Adipocyte (in vitro differentiated cells): ENCODE results near the gene GAB2.

Source experiments
- DNase-seq: peaks from one replicate; pipeline ENCODE4 v3.0.0-alpha.2; 2015; ENCODE audit warnings: low read depth
- H3K27me3 ChIP-seq: replicated peaks from 2 replicates; pipeline ENCODE4 v1.7.0; 2013; ENCODE audit warnings: mild to moderate bottlenecking, low read length, moderate library complexity; ENCODE audit not compliant: control insufficient read depth, insufficient read depth
- H3K36me3 ChIP-seq: 2 replicates; pipeline ENCODE4 v1.7.0; 2013; ENCODE audit warnings: low read length, mild to moderate bottlenecking, moderate library complexity; ENCODE audit not compliant: control insufficient read depth, insufficient read depth, severe bottlenecking
- H3K4me1 ChIP-seq: 2 replicates; pipeline ENCODE4 v1.7.0; 2013; ENCODE audit warnings: mild to moderate bottlenecking, low read length, moderate library complexity; ENCODE audit not compliant: control insufficient read depth, insufficient read depth
- H3K4me3 ChIP-seq: 2 replicates; pipeline ENCODE4 v1.7.0; 2013; ENCODE audit warnings: mild to moderate bottlenecking, low read length, moderate library complexity
- H3K9ac ChIP-seq: 2 replicates; pipeline ENCODE4 v1.7.0; 2013; ENCODE audit warnings: mild to moderate bottlenecking, low read length, moderate library complexity
- H3K9me3 ChIP-seq: 2 replicates; pipeline ENCODE4 v1.7.0; 2013; ENCODE audit warnings: mild to moderate bottlenecking, low read length, moderate library complexity; ENCODE audit not compliant: control insufficient read depth

The GAB2 gene

DNA sequence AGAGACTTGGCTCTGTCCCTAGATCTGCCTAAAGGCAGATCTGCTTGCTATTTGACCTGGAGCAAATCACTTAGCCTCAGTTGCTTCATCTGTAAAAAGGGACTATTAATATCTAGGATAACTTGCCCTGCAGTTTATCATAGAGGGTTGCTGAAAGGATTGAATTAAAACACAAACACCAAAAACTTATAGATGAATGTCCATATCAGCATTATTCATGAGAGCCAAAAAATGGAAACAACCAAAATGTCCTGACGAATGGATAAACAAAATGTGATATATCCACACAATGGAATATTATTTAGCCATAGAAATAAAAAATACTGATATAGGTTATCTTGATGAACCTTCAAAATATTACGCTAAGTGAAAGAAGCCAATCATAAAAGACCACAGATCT, 161.7 kb downstream of the GAB2 start:
- Histone ChIP-seq H3K4me1 (peaks cover 34% of the 10 kb centered on the region), H3K9me3 (no peaks in the 10 kb centered on the region), H3K27me3 (no peaks in the 10 kb centered on the region), H3K36me3 (no peaks in the 10 kb centered on the region), H3K4me3 (no peak overlapping the region), H3K9ac (no peak overlapping the region)
- no peak for DNase-seq

DNA sequence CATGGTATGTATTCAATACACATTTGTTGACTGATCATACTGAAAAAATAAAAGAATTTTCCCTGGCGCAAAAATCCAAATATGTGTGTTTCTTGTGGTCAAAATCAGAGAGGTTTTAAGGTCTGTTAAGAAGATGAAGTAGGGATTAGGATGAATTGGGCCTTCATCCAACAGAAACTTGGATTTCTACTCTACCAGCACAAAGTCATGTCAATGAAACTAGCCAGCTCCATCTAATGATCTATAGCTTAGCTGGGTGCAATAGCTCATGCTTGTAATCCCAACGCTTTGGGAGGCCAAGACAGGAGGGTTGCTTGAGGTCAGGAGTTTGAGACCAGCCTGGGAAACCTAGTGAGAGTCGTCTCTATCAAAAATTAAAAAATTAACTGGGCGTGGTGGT, 163.4 kb downstream of the GAB2 start:
- H3K36me3 ChIP-seq: peaks cover 10% of the 10 kb centered on the region
- no peak overlapping the region for H3K9ac ChIP-seq
- H3K4me3 ChIP-seq: no peak overlapping the region
- no peaks in the 10 kb centered on the region for H3K27me3 ChIP-seq
- H3K9me3 ChIP-seq: no peaks in the 10 kb centered on the region
- DNase-seq: no peak
- H3K4me1 ChIP-seq: peaks cover 29% of the 10 kb centered on the region

DNA sequence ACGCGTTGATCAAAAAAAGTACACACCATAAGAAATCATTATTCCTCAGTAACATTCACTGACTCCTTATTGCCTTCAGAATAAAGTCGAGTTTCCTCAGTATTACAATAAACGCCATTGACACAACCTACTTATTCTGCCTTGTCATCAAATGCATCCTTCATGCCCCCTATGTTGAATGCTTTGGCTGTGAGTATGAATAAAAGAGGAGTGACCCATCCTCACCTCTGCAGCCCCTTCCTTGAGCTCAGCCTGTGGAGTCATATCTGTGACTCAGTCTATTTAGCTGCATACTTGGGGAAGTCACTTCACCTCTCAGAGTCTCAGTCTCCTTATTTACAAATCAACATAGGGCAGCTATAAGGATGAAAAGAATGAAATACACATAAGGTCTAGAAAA, 163.8 kb downstream of the GAB2 start:
- Histone ChIP-seq H3K9me3 (no peaks in the 10 kb centered on the region), H3K36me3 (peaks cover 12% of the 10 kb centered on the region), H3K4me3 (no peak overlapping the region), H3K27me3 (no peaks in the 10 kb centered on the region), H3K4me1 (peaks cover 28% of the 10 kb centered on the region), H3K9ac (no peak overlapping the region)
- DNase-seq: no peak

- peaks cover 25% of the 10 kb centered on the region for H3K36me3 ChIP-seq
- peaks cover 16% of the 10 kb centered on the region for H3K4me1 ChIP-seq
- H3K9me3 ChIP-seq: no peaks in the 10 kb centered on the region
- no peak overlapping the region for H3K9ac ChIP-seq
- DNase-seq: peak; percentile 39
- no peak overlapping the region for H3K4me3 ChIP-seq
- no peaks in the 10 kb centered on the region for H3K27me3 ChIP-seq
Observed at GRCh38 chr11:78251083-78251775, 166.4 kb downstream of the GAB2 start.

- Histone ChIP-seq H3K27me3 (no peaks in the 10 kb centered on the region), H3K9me3 (no peaks in the 10 kb centered on the region), H3K9ac (no peak overlapping the region), H3K4me3 (no peak overlapping the region), H3K36me3 (peaks cover 27% of the 10 kb centered on the region), H3K4me1 (peaks cover 8% of the 10 kb centered on the region)
- DNase-seq: no peak
Observed at GRCh38 chr11:78250099-78250498, 167.5 kb downstream of the GAB2 start.

- Histone ChIP-seq H3K4me3 (no peak overlapping the region), H3K9me3 (no peaks in the 10 kb centered on the region), H3K36me3 (peaks cover 27% of the 10 kb centered on the region), H3K9ac (no peak overlapping the region), H3K4me1 (peaks cover 19% of the 10 kb centered on the region), H3K27me3 (no peaks in the 10 kb centered on the region)
- no peak for DNase-seq
Observed at GRCh38 chr11:78248903-78249302, 168.7 kb downstream of the GAB2 start.

DNA sequence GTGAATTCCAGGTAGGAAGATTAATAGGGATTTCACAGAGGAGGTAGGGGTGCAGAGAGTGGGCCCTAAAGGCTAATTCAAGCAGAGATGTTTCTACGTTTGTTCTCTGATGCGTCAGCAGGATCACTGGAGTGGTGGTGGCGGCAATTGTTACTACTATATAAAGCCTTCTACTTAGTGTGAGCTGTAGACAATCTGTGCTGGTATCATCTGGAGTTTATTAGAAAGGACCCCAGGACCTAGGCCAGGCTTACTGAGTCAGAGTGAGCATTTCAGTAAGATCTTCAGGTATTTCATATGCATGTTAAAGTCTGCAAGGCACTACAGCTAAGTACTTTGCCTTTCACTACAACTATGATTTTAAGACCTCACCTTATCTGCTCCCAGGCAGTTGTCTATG, 169.4 kb downstream of the GAB2 start:
- Histone ChIP-seq H3K4me3 (no peak overlapping the region), H3K9me3 (no peaks in the 10 kb centered on the region), H3K27me3 (no peaks in the 10 kb centered on the region), H3K9ac (no peak overlapping the region), H3K36me3 (peaks cover 27% of the 10 kb centered on the region), H3K4me1 (peaks cover 22% of the 10 kb centered on the region)
- no peak for DNase-seq

DNA sequence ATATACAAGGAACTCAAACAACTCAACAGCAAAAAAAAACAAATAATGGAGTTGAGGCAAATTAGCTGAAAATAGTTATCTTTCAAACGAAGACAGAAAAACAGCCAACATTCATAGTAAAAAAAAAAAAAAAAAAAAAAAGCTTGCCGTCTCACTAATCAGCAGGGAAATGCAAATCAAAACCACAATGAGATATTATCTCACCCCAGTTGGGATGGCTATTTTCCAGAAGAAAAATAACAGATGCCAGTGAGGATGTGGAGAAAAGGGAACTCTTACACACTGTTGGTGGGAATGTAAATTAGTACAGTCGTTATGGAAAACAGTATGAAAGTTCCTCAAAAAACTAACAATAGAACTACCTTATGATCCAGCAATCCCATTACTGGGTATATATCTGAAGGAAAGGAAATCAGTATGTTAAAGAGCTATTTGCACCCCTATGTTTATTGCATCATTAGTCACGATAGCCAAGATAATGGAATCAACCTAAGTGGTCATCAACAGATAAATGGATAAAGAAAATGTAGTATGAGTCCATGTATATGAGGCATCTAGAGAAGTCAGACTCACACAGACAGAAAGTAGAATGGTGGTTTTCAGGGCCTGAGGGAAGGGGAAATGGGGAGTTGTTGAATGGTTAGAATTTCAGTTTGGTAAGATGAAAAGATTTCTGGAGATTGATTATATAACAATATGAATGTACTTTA, 172.9 kb downstream of the GAB2 start:
- peaks cover 14% of the 10 kb centered on the region for H3K4me1 ChIP-seq
- no peak for DNase-seq
- H3K4me3 ChIP-seq: peak overlapping the region; percentile 31
- peaks cover 22% of the 10 kb centered on the region for H3K36me3 ChIP-seq
- no peak overlapping the region for H3K9ac ChIP-seq
- no peaks in the 10 kb centered on the region for H3K27me3 ChIP-seq
- H3K9me3 ChIP-seq: peaks cover 7% of the 10 kb centered on the region

- Histone ChIP-seq H3K27me3 (no peaks in the 10 kb centered on the region), H3K4me1 (peaks cover 14% of the 10 kb centered on the region), H3K9ac (no peak overlapping the region), H3K4me3 (peak overlapping the region; percentile 31), H3K36me3 (peaks cover 17% of the 10 kb centered on the region), H3K9me3 (peaks cover 7% of the 10 kb centered on the region)
- DNase-seq: no peak
Observed at GRCh38 chr11:78244080-78244479, 173.5 kb downstream of the GAB2 start.

- no peak overlapping the region for H3K4me3 ChIP-seq
- no peak for DNase-seq
- no peaks in the 10 kb centered on the region for H3K27me3 ChIP-seq
- peaks cover 7% of the 10 kb centered on the region for H3K9me3 ChIP-seq
- H3K4me1 ChIP-seq: peaks cover 14% of the 10 kb centered on the region
- H3K36me3 ChIP-seq: peaks cover 2% of the 10 kb centered on the region
- no peak overlapping the region for H3K9ac ChIP-seq
Observed at GRCh38 chr11:78241475-78241874, 176.1 kb downstream of the GAB2 start.

GRCh38 chr11:78239781-78240180, 177.8 kb downstream of the GAB2 start:
- Histone ChIP-seq H3K4me1 (peaks cover 12% of the 10 kb centered on the region), H3K36me3 (no peaks in the 10 kb centered on the region), H3K9ac (no peak overlapping the region), H3K27me3 (no peaks in the 10 kb centered on the region), H3K9me3 (peaks cover 7% of the 10 kb centered on the region), H3K4me3 (no peak overlapping the region)
- DNase-seq: no peak
